OCI-LY1 (cell line): ENCODE data around the gene NTRK3.

ENCODE experiments used
- H2AFZ ChIP-seq: fragments of 200-600 bp; sonication (generic), shearing (Covaris generic); 2 replicates; pipeline ENCODE4 v1.6.0; 2014; ENCODE audit warnings: antibody characterized with exemption, mild to moderate bottlenecking, low read length
- H3F3A ChIP-seq: fragments of 200-600 bp; sonication (generic), shearing (Covaris generic); 2 replicates; pipeline ENCODE4 v1.6.0; 2014; ENCODE audit warnings: mild to moderate bottlenecking, antibody characterized with exemption, low read length, moderate library complexity; ENCODE audit not compliant: insufficient read depth
- H3K27ac ChIP-seq: fragments of 200-600 bp; sonication (generic); 2 replicates; pipeline ENCODE4 v1.5.1; 2014; ENCODE audit warnings: low read length, mixed run types, mild to moderate bottlenecking, low read depth; ENCODE audit not compliant: poor library complexity, severe bottlenecking
- H3K27me3 ChIP-seq: fragments of 200-600 bp; sonication (generic); 2 replicates; pipeline ENCODE4 v1.6.0; 2014; ENCODE audit warnings: antibody characterized with exemption, mild to moderate bottlenecking, low read length, moderate library complexity; ENCODE audit not compliant: insufficient read depth
- H3K36me3 ChIP-seq: fragments of 200-600 bp; sonication (generic); 2 replicates; pipeline ENCODE4 v1.6.1; 2014; ENCODE audit warnings: mild to moderate bottlenecking, antibody characterized with exemption, low read length, moderate library complexity, mixed read lengths; ENCODE audit not compliant: insufficient read depth
- H3K4me1 ChIP-seq: fragments of 200-600 bp; sonication (generic); 2 replicates; pipeline ENCODE4 v1.5.1; 2014; ENCODE audit warnings: mild to moderate bottlenecking, low read length, moderate library complexity; ENCODE audit not compliant: insufficient read depth, severe bottlenecking
- H3K4me2 ChIP-seq: fragments of 200-600 bp; sonication (generic), shearing (Covaris generic); 2 replicates; pipeline ENCODE4 v1.6.1; 2014; ENCODE audit warnings: low read length
- H3K4me3 ChIP-seq: fragments of 200-600 bp; sonication (generic); 2 replicates; pipeline ENCODE4 v1.5.1; 2014; ENCODE audit warnings: low read length, low read depth, mild to moderate bottlenecking, mixed read lengths; ENCODE audit not compliant: poor library complexity, severe bottlenecking
- H3K79me2 ChIP-seq: fragments of 200-600 bp; shearing (Covaris generic); 2 replicates; pipeline ENCODE4 v1.6.1; 2016; ENCODE audit warnings: mixed run types, low read length, mixed read lengths; ENCODE audit not compliant: insufficient read depth
- H3K9ac ChIP-seq: fragments of 200-600 bp; sonication (generic), shearing (Covaris generic); 2 replicates; pipeline ENCODE4 v1.6.1; 2014; ENCODE audit warnings: mild to moderate bottlenecking, low read length, mixed read lengths
- H3K9me2 ChIP-seq: fragments of 200-600 bp; sonication (generic), shearing (Covaris generic); 2 replicates; pipeline ENCODE4 v1.6.1; 2014; ENCODE audit warnings: low read depth, mild to moderate bottlenecking, low read length, mixed read lengths
- H3K9me3 ChIP-seq: fragments of 200-600 bp; shearing (Covaris generic); 2 replicates; pipeline ENCODE4 v1.6.1; 2014; ENCODE audit warnings: low read length, mixed read lengths
- H4K20me1 ChIP-seq: fragments of 200-600 bp; sonication (generic), shearing (Covaris generic); 2 replicates; pipeline ENCODE4 v1.6.0; 2016; ENCODE audit warnings: mild to moderate bottlenecking, low read length; ENCODE audit not compliant: insufficient read depth
- EZH2 ChIP-seq: fragments of 200-600 bp; sonication (generic), shearing (Covaris generic); IDR thresholded peaks from 2 replicates; pipeline ENCODE4 v1.8.0; 2017; ENCODE audit warnings: borderline replicate concordance, mixed run types, mild to moderate bottlenecking, antibody characterized with exemption, low read length, moderate library complexity, mixed read lengths
- TF ChIP-seq, protein P1 (sequence below): fragments of 200-600 bp; sonication (generic), shearing (Covaris generic); IDR thresholded peaks from 2 replicates; pipeline ENCODE4 v1.5.1; 2017; ENCODE audit warnings: mild to moderate bottlenecking, antibody characterized with exemption, low read length, moderate library complexity, mixed read lengths

Gene NTRK3

GRCh38 chr15:88013111-88013510, 243.4 kb downstream of the NTRK3 start:
- H4K20me1 ChIP-seq = no peaks in the 10 kb centered on the region
- H3F3A ChIP-seq = no peaks in the 10 kb centered on the region
- no peaks in the 10 kb centered on the region for H3K79me2 ChIP-seq
- no peaks in the 10 kb centered on the region for H3K9me3 ChIP-seq
- TF ChIP-seq EZH2 = no peak
- TF ChIP-seq, protein P1, sequence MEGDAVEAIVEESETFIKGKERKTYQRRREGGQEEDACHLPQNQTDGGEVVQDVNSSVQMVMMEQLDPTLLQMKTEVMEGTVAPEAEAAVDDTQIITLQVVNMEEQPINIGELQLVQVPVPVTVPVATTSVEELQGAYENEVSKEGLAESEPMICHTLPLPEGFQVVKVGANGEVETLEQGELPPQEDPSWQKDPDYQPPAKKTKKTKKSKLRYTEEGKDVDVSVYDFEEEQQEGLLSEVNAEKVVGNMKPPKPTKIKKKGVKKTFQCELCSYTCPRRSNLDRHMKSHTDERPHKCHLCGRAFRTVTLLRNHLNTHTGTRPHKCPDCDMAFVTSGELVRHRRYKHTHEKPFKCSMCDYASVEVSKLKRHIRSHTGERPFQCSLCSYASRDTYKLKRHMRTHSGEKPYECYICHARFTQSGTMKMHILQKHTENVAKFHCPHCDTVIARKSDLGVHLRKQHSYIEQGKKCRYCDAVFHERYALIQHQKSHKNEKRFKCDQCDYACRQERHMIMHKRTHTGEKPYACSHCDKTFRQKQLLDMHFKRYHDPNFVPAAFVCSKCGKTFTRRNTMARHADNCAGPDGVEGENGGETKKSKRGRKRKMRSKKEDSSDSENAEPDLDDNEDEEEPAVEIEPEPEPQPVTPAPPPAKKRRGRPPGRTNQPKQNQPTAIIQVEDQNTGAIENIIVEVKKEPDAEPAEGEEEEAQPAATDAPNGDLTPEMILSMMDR = no peak
- no peaks in the 10 kb centered on the region for H3K4me1 ChIP-seq
- no peaks in the 10 kb centered on the region for H3K27me3 ChIP-seq
- H3K9me2 ChIP-seq = no peaks in the 10 kb centered on the region
- H3K27ac ChIP-seq = no peak overlapping the region
- H3K4me2 ChIP-seq = no peak overlapping the region
- no peak overlapping the region for H3K4me3 ChIP-seq
- H3K9ac ChIP-seq = no peak overlapping the region
- H2AFZ ChIP-seq = no peak overlapping the region
- no peaks in the 10 kb centered on the region for H3K36me3 ChIP-seq

DNA sequence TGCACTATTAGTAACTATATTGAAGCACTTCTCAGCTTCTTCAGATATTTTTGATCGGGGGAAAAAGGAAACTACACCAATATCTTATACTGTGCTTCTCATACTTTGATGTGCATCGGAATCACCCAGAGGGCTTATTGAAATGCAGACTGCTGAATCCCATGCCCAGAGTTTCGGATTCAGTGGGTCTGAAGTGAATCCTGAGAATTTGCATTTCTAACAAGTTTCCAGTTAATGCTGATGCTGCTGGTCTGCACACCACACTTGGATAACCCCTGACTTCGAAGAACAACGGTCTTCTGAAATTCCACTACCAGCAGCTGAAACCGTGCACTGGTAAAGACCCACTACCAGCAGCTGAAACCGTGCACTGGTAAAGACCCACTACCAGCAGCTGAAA, 243.9 kb downstream of the NTRK3 start:
- H4K20me1 ChIP-seq = no peaks in the 10 kb centered on the region
- H3K27me3 ChIP-seq = no peaks in the 10 kb centered on the region
- TF ChIP-seq, protein P1 = no peak
- no peak for TF ChIP-seq EZH2
- H3K79me2 ChIP-seq = no peaks in the 10 kb centered on the region
- H3K36me3 ChIP-seq = no peaks in the 10 kb centered on the region
- no peaks in the 10 kb centered on the region for H3K9me2 ChIP-seq
- no peak overlapping the region for H3K4me3 ChIP-seq
- no peak overlapping the region for H3K9ac ChIP-seq
- H3K4me1 ChIP-seq = no peaks in the 10 kb centered on the region
- no peaks in the 10 kb centered on the region for H3F3A ChIP-seq
- H2AFZ ChIP-seq = no peak overlapping the region
- H3K4me2 ChIP-seq = no peak overlapping the region
- no peaks in the 10 kb centered on the region for H3K9me3 ChIP-seq
- H3K27ac ChIP-seq = no peak overlapping the region

GRCh38 chr15:88012233-88012632, 244.3 kb downstream of the NTRK3 start:
- H3K9ac ChIP-seq = no peak overlapping the region
- no peak for TF ChIP-seq EZH2
- TF ChIP-seq, protein P1 = no peak
- H3K9me3 ChIP-seq = no peaks in the 10 kb centered on the region
- H3K27ac ChIP-seq = no peak overlapping the region
- H3K9me2 ChIP-seq = no peaks in the 10 kb centered on the region
- H4K20me1 ChIP-seq = no peaks in the 10 kb centered on the region
- no peak overlapping the region for H3K4me2 ChIP-seq
- no peaks in the 10 kb centered on the region for H3K36me3 ChIP-seq
- H2AFZ ChIP-seq = no peak overlapping the region
- no peaks in the 10 kb centered on the region for H3K4me1 ChIP-seq
- no peaks in the 10 kb centered on the region for H3K27me3 ChIP-seq
- no peak overlapping the region for H3K4me3 ChIP-seq
- no peaks in the 10 kb centered on the region for H3K79me2 ChIP-seq
- no peaks in the 10 kb centered on the region for H3F3A ChIP-seq
